K562 (cell line): ENCODE results near the gene TEX13C. TPM values are rescaled to one million over a fixed set of nuclear protein-coding genes. Genes with fewer than 3 reads are reported as not detected.

ENCODE experiments used
- ATAC-seq: fragments of 200-7000 bp; cut with Tn5 transposase; 3 replicates; pipeline ENCODE4 v1.9.1; 2020; ENCODE audit warnings: moderate library complexity
- BruUV-seq: library from RNA; stranded (reverse); fragments of 400-500 nt; replicated peaks from 2 replicates; lab custom pipeline; 2021; lab: Mats Ljungman, UMichigan
- CTCF ChIA-PET: fragments of 300-600 bp; formaldehyde crosslinking; extraction: SDS; loops from one replicate; lab custom pipeline; 2021; ENCODE audit warnings: low intra/inter-chr PET ratio; lab: Yijun Ruan, JAX
- POLR2A ChIA-PET: fragments of 300-600, 350-650 bp; sonication (Branson Sonifier 250); formaldehyde crosslinking; extraction: SDS; loops from one replicate; lab custom pipeline; 2021; ENCODE audit warnings: antibody characterized with exemption, inconsistent platforms; lab: Yijun Ruan, JAX
- DNase-seq, 4 experiments: peaks; one replicate each; pipeline versions ENCODE4 v3.0.0 to v3.0.0-alpha.2; 2011 to 2018; ENCODE audit warnings: low spot score in 3 of 4, mixed read lengths in 3 of 4; ENCODE audit errors: extremely low read depth in 1 of 4
- FAIRE-seq: peaks from 2 replicates; lab custom pipeline; 2011; peaks lifted over from hg19 to GRCh38; lab: Jason Lieb, UNC
- H2AFZ ChIP-seq: 2 replicates; pipeline ENCODE4 v1.6.0; 2011; ENCODE audit warnings: low read depth, low read length, control low read depth, inconsistent platforms
- H3K27ac ChIP-seq: fragments of 200-600 bp; 3 replicates; pipeline ENCODE4 v1.8.0; 2011; ENCODE audit warnings: low read depth, mild to moderate bottlenecking, control low read depth, inconsistent platforms, low read length, moderate library complexity, mixed read lengths; ENCODE audit errors: extremely low read depth
- H3K27me3 ChIP-seq, 2 experiments: fragments of 300-600 bp in 1 of 2; 2 replicates in 1 of 2; 3 replicates in 1 of 2; pipeline versions ENCODE4 v1.6.0 to v1.8.0; 2011; ENCODE audit warnings: inconsistent platforms in 2 of 2, low read length in 2 of 2, mild to moderate bottlenecking in 1 of 2, mixed read lengths in 1 of 2, moderate library complexity in 1 of 2; ENCODE audit not compliant: control insufficient read depth in 2 of 2, insufficient read depth in 2 of 2
- H3K36me3 ChIP-seq: fragments of 300-600 bp; 3 replicates; pipeline ENCODE4 v1.8.0; 2011; ENCODE audit warnings: mild to moderate bottlenecking, low read length, inconsistent platforms; ENCODE audit not compliant: control insufficient read depth, insufficient read depth
- H3K4me1 ChIP-seq, 2 experiments: fragments of 200-600 bp in 1 of 2; replicated peaks in 1 of 2; 2 replicates in 1 of 2; 3 replicates in 1 of 2; pipeline versions ENCODE4 v1.5.1 to v1.8.0; 2011; ENCODE audit warnings: inconsistent platforms in 2 of 2, low read length in 2 of 2, mild to moderate bottlenecking in 1 of 2, mixed read lengths in 1 of 2, moderate library complexity in 1 of 2; ENCODE audit not compliant: control insufficient read depth in 2 of 2, insufficient read depth in 2 of 2
- H3K4me2 ChIP-seq: 2 replicates; pipeline ENCODE4 v1.6.1; 2011; ENCODE audit warnings: low read length, control low read depth, inconsistent platforms, mixed read lengths; ENCODE audit not compliant: insufficient read depth
- H3K4me3 ChIP-seq: fragments of 200-600 bp; sonication (generic), shearing (Covaris generic); 2 replicates; pipeline ENCODE4 v1.5.1; 2016; ENCODE audit warnings: control low read depth, inconsistent platforms
- H3K79me2 ChIP-seq: fragments of 200-600 bp; 3 replicates; pipeline ENCODE4 v1.8.0; 2011; ENCODE audit warnings: low read length, inconsistent platforms; ENCODE audit not compliant: control insufficient read depth, insufficient read depth
- H3K9ac ChIP-seq, 2 experiments: 2 replicates each; pipeline versions ENCODE4 v1.6.0 to v1.6.1; 2011; ENCODE audit warnings: low read depth in 2 of 2, low read length in 2 of 2, control low read depth in 1 of 2, inconsistent platforms in 1 of 2, mild to moderate bottlenecking in 1 of 2, mixed read lengths in 1 of 2; ENCODE audit not compliant: insufficient read depth in 1 of 2
- H3K9me1 ChIP-seq: one replicate; pipeline ENCODE4 v1.6.0; 2011; ENCODE audit warnings: inconsistent platforms, mild to moderate bottlenecking, low read length, moderate library complexity; ENCODE audit not compliant: control insufficient read depth, insufficient read depth
- H3K9me3 ChIP-seq: replicated peaks from 2 replicates; pipeline ENCODE4 v1.5.1; 2011; ENCODE audit warnings: low read depth, low read length, inconsistent platforms; ENCODE audit not compliant: control insufficient read depth, insufficient read depth
- H4K20me1 ChIP-seq: replicated peaks from 2 replicates; pipeline ENCODE4 v1.6.1; 2011; ENCODE audit warnings: low read length, inconsistent platforms, mixed read lengths; ENCODE audit not compliant: control insufficient read depth, insufficient read depth
- CBFB ChIP-seq: sonication (generic); formaldehyde crosslinking; IDR thresholded peaks from 2 replicates; pipeline ENCODE4 v1.4.0; 2020; ENCODE audit warnings: mild to moderate bottlenecking, missing genetic modification reagents
- E2F3 ChIP-seq: fragments of 250-450 bp; sonication (Bioruptor Pico); IDR thresholded peaks from 2 replicates; pipeline ENCODE4 v1.4.0; 2020; ENCODE audit warnings: mild to moderate bottlenecking
- HDGF ChIP-seq: fragments of 450-650 bp; IDR thresholded peaks from 2 replicates; pipeline ENCODE4 v1.6.1; 2016
- JUND ChIP-seq, 2 experiments: IDR thresholded peaks; 2 replicates in 1 of 2; 3 replicates in 1 of 2; pipeline ENCODE4 v1.6.1; 2011; ENCODE audit warnings: borderline replicate concordance in 2 of 2, low read depth in 2 of 2, low read length in 2 of 2, improper control_type of control experiment in 1 of 2, missing biosample characterization in 1 of 2, missing genetic modification characterization in 1 of 2, missing genetic modification reagents in 1 of 2
- ZKSCAN3 ChIP-seq: fragments of 250-450 bp; sonication (Bioruptor Pico); IDR thresholded peaks from 2 replicates; pipeline ENCODE4 v1.4.0; 2020
- in situ Hi-C: fragments of 300-500 bp; cut with MboI; formaldehyde crosslinking; loops from 4 replicates; pipeline ENCODE4 v1.15.0; 2018; ENCODE audit warnings: inconsistent platforms, mixed read lengths
- intact Hi-C: fragments of 100-400 bp; cut with micrococcal nuclease; formaldehyde crosslinking; loops from 2 replicates; pipeline ENCODE4 v1.14.2; 2022
- polyA plus RNA-seq, 8 experiments: library from polyadenylated mRNA; depleted of rRNA in 4 of 8; stranded (reverse) in 5 of 8; unstranded in 3 of 8; fragments of >200 nt; fragmentation: Nextera tagmentation in 2 of 8; fragmentation: Illumina TruSeq in 1 of 8; extraction: Ambion mirVana in 2 of 8; extraction: Trizol in 1 of 8; gene quantifications; 2 replicates each; pipeline versions ENCODE4 v1.2.1 to v1.2.3, GENCODE V29; 2011 to 2014; ENCODE audit warnings: inconsistent platforms in 1 of 8, missing spikeins in 1 of 8
- total RNA-seq, 7 experiments: library from RNA; depleted of rRNA in 6 of 7; stranded (reverse); fragments of >200 nt in 6 of 7; fragmentation: Illumina TruSeq in 2 of 7; extraction: Trizol in 2 of 7; gene quantifications; 2 replicates each; pipeline versions ENCODE4 v1.2.1 to v1.2.3, GENCODE V29; 2011 to 2021; ENCODE audit warnings: low replicate concordance in 1 of 7
- TF ChIP-seq, protein P1 (sequence below): fragments of 450-650 bp; IDR thresholded peaks from 2 replicates; pipeline ENCODE4 v1.6.1; 2014; ENCODE audit warnings: low read depth, mild to moderate bottlenecking, moderate library complexity, borderline replicate concordance
- TF ChIP-seq, protein P2 (sequence below): fragments of 250-450 bp; sonication (Bioruptor Pico); IDR thresholded peaks from 2 replicates; pipeline ENCODE4 v1.4.0; 2020
- TF ChIP-seq, protein P3 (sequence below): fragments of 450-650 bp; IDR thresholded peaks from 2 replicates; pipeline ENCODE4 v1.6.1; 2016

Gene TEX13C
- total and polyA plus RNA-seq, 9 of the 15 experiments (the other 6 are each of a cell fraction or from before 2014, with no cell fraction given) = not detected

DNA sequence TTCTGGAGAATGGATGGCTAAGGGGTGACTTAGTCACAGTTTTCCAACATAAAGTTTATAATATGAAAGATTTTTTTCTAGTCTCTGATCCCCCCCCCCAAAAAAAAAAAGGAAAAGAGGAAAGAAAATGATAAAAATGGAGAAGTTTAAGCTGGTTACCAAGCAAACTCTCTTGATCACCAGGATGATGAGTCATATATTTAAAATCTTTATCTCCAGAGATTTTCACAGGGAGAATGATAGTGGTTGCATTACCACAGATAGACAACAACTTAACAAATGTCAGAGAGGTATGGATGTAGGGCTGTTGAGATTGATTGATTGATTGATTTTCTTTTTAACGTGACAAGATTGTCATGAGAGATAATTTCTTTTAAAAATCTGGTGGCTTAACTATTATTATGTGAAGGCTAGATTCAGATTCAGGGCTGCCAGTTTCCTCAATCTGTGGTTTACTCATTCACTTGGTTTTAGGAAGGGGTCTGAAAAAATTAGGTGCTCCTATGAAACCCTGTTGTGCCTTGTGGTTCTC lies 13.3 kb upstream of the TEX13C start (continued):
- TF ChIP-seq, protein P1, sequence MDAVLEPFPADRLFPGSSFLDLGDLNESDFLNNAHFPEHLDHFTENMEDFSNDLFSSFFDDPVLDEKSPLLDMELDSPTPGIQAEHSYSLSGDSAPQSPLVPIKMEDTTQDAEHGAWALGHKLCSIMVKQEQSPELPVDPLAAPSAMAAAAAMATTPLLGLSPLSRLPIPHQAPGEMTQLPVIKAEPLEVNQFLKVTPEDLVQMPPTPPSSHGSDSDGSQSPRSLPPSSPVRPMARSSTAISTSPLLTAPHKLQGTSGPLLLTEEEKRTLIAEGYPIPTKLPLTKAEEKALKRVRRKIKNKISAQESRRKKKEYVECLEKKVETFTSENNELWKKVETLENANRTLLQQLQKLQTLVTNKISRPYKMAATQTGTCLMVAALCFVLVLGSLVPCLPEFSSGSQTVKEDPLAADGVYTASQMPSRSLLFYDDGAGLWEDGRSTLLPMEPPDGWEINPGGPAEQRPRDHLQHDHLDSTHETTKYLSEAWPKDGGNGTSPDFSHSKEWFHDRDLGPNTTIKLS = no peak
- TF ChIP-seq, protein P2, sequence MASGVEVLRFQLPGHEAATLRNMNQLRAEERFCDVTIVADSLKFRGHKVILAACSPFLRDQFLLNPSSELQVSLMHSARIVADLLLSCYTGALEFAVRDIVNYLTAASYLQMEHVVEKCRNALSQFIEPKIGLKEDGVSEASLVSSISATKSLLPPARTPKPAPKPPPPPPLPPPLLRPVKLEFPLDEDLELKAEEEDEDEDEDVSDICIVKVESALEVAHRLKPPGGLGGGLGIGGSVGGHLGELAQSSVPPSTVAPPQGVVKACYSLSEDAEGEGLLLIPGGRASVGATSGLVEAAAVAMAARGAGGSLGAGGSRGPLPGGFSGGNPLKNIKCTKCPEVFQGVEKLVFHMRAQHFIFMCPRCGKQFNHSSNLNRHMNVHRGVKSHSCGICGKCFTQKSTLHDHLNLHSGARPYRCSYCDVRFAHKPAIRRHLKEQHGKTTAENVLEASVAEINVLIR (CRISPR knock-in tag) = no peak
- TF ChIP-seq ZKSCAN3 (CRISPR knock-in tag) = no peak
- TF ChIP-seq, protein P3, sequence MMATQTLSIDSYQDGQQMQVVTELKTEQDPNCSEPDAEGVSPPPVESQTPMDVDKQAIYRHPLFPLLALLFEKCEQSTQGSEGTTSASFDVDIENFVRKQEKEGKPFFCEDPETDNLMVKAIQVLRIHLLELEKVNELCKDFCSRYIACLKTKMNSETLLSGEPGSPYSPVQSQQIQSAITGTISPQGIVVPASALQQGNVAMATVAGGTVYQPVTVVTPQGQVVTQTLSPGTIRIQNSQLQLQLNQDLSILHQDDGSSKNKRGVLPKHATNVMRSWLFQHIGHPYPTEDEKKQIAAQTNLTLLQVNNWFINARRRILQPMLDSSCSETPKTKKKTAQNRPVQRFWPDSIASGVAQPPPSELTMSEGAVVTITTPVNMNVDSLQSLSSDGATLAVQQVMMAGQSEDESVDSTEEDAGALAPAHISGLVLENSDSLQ = peak; percentile 16; the same call in 1 of the 2 replicates
- no peak for TF ChIP-seq E2F3 (CRISPR knock-in tag)
- peak; percentile 46; the same call in 1 of the 2 replicates for TF ChIP-seq JUND (IDR thresholded peaks at IDR 0.05; ENCODE audit: borderline replicate concordance, low read depth, low read length)
- TF ChIP-seq JUND (tag; IDR thresholded peaks at IDR 0.05; ENCODE audit: borderline replicate concordance, low read depth, low read length) = peak; percentile 56; the same call in 2 of the 3 replicates

DNA sequence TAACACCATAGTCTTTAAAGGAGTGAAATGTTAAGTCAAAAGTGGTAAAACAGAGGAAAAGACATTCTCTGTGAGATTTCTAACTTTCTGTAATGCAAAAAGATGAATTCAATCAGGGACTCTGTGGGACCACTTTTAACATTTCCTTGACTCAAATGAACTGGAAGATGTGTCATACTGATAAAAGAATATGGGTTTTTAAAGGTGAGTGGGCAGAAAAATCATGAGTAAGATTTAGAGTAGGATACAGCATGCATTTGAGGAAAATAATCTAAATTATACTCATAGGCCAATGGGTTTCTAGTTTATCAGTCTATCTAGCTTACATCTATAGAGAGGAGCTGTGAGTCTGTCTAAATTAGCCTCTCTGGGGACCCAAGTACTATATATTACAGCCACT lies 11.0 kb upstream of the TEX13C start:
- no TSS peak for BruUV-seq
- no peak for ATAC-seq
- TF ChIP-seq HDGF = no peak
- TF ChIP-seq CBFB (CRISPR knock-in tag) = no peak

More for the DNA sequence above, 11.0 kb upstream of the TEX13C start:
- FAIRE-seq (no peak), DNase-seq (no peak)
- CTCF ChIA-PET = no interaction called here
- Histone ChIP-seq H3K36me3 (no peaks in the 10 kb centered on the region), H3K4me3 (no peak overlapping the region), H3K27ac (no peak overlapping the region), H3K9ac (no peak overlapping the region), H4K20me1 (no peaks in the 10 kb centered on the region), H2AFZ (no peak overlapping the region), H3K4me1 (no peaks in the 10 kb centered on the region), H3K27me3 (no peaks in the 10 kb centered on the region), H3K9me1 (no peaks in the 10 kb centered on the region), H3K9me3 (no peaks in the 10 kb centered on the region), H3K4me2 (no peak overlapping the region), H3K79me2 (no peaks in the 10 kb centered on the region)
- POLR2A ChIA-PET = no interaction called here
- in situ Hi-C loops (no loop called here), intact Hi-C loops (loop anchor here (10.0 kb wide), 1 partner anchor 174 kb away; no protein-coding TSS in a partner anchor)
